Loucy (cell line): ENCODE measurements around the gene KRT1.

Experiments
- H2AFZ ChIP-seq: fragments of 200-600 bp; sonication (generic); 2 replicates; pipeline ENCODE4 v1.6.0; 2016; ENCODE audit warnings: antibody characterized with exemption, mild to moderate bottlenecking, low read length, moderate library complexity
- H3F3A ChIP-seq: fragments of 200-600 bp; 2 replicates; pipeline ENCODE4 v1.6.0; 2016; ENCODE audit warnings: antibody characterized with exemption, low read depth, mild to moderate bottlenecking
- H3K27me3 ChIP-seq: fragments of 200-600 bp; sonication (generic); 2 replicates; pipeline ENCODE4 v1.6.1; 2014; ENCODE audit warnings: low read length, mild to moderate bottlenecking; ENCODE audit not compliant: insufficient read depth, poor library complexity, severe bottlenecking
- H3K36me3 ChIP-seq: fragments of 200-600 bp; sonication (generic); 2 replicates; pipeline ENCODE4 v1.6.1; 2016; ENCODE audit warnings: low read length; ENCODE audit not compliant: insufficient read depth
- H3K4me1 ChIP-seq: fragments of 200-600 bp; sonication (generic); 2 replicates; pipeline ENCODE4 v1.5.1; 2014; ENCODE audit warnings: low read length, mild to moderate bottlenecking; ENCODE audit not compliant: insufficient read depth, poor library complexity, severe bottlenecking
- H3K4me2 ChIP-seq: fragments of 200-600 bp; sonication (generic); 2 replicates; pipeline ENCODE4 v1.6.0; 2014; ENCODE audit warnings: antibody characterized with exemption, low read length, low read depth, mild to moderate bottlenecking; ENCODE audit not compliant: poor library complexity, severe bottlenecking
- H3K4me3 ChIP-seq: fragments of 200-600 bp; sonication (generic); 2 replicates; pipeline ENCODE4 v1.5.1; 2014; ENCODE audit warnings: low read length, mild to moderate bottlenecking, mixed read lengths; ENCODE audit not compliant: poor library complexity, severe bottlenecking
- H3K79me2 ChIP-seq: fragments of 200-600 bp; sonication (generic); 2 replicates; pipeline ENCODE4 v1.6.1; 2014; ENCODE audit warnings: low read length; ENCODE audit not compliant: insufficient read depth
- H3K9ac ChIP-seq: fragments of 200-600 bp; sonication (generic); 2 replicates; pipeline ENCODE4 v1.6.0; 2014; ENCODE audit warnings: mild to moderate bottlenecking, low read depth, low read length, moderate library complexity; ENCODE audit not compliant: poor library complexity, severe bottlenecking
- H3K9me2 ChIP-seq: fragments of 200-600 bp; sonication (generic); replicated peaks from 2 replicates; pipeline ENCODE4 v1.6.1; 2016; ENCODE audit warnings: low read depth, low read length, mixed read lengths
- H3K9me3 ChIP-seq: fragments of 200-600 bp; sonication (generic); 2 replicates; pipeline ENCODE4 v1.6.1; 2014; ENCODE audit warnings: mild to moderate bottlenecking, antibody characterized with exemption, low read length, low read depth; ENCODE audit not compliant: insufficient read depth
- H4K20me1 ChIP-seq: fragments of 200-600 bp; sonication (generic); 2 replicates; pipeline ENCODE4 v1.6.0; 2014; ENCODE audit warnings: antibody characterized with exemption, low read length, mild to moderate bottlenecking; ENCODE audit not compliant: insufficient read depth, poor library complexity, severe bottlenecking
- CTCF ChIP-seq: fragments of 200-600 bp; sonication (generic); conservative IDR thresholded peaks from 2 replicates; pipeline ENCODE4 v1.5.1; 2014; ENCODE audit warnings: mild to moderate bottlenecking, antibody characterized with exemption, low read length
- EZH2phosphoT487 ChIP-seq: fragments of 200-600 bp; IDR thresholded peaks from 2 replicates; pipeline ENCODE4 v1.6.1; 2018; ENCODE audit warnings: antibody characterized with exemption, mild to moderate bottlenecking, moderate library complexity, borderline replicate concordance

The KRT1 gene

GRCh38 chr12:52698651-52699340, 18.6 kb upstream of the KRT1 start:
- no peaks in the 10 kb centered on the region for H3F3A ChIP-seq
- no peaks in the 10 kb centered on the region for H3K36me3 ChIP-seq
- TF ChIP-seq CTCF: no peak
- TF ChIP-seq EZH2phosphoT487: no peak
- no peaks in the 10 kb centered on the region for H3K27me3 ChIP-seq
- H3K9ac ChIP-seq: no peak overlapping the region
- no peaks in the 10 kb centered on the region for H3K9me2 ChIP-seq
- H3K4me3 ChIP-seq: no peak overlapping the region
- no peaks in the 10 kb centered on the region for H4K20me1 ChIP-seq
- H3K4me2 ChIP-seq: no peak overlapping the region
- no peaks in the 10 kb centered on the region for H3K79me2 ChIP-seq
- H3K4me1 ChIP-seq: peaks cover 8% of the 10 kb centered on the region
- H2AFZ ChIP-seq: no peak overlapping the region
- H3K9me3 ChIP-seq: no peaks in the 10 kb centered on the region

- no peak overlapping the region for H2AFZ ChIP-seq
- no peaks in the 10 kb centered on the region for H3K4me1 ChIP-seq
Observed at GRCh38 chr12:52697058-52697582, 16.9 kb upstream of the KRT1 start.

GRCh38 chr12:52696588-52696987, 16.4 kb upstream of the KRT1 start:
- H4K20me1 ChIP-seq: no peaks in the 10 kb centered on the region
- H3K4me3 ChIP-seq: no peak overlapping the region
- TF ChIP-seq CTCF: no peak
- no peak for TF ChIP-seq EZH2phosphoT487
- no peak overlapping the region for H2AFZ ChIP-seq
- H3K9ac ChIP-seq: no peak overlapping the region
- H3K27me3 ChIP-seq: no peaks in the 10 kb centered on the region
- no peak overlapping the region for H3K4me2 ChIP-seq
- H3K36me3 ChIP-seq: no peaks in the 10 kb centered on the region
- no peaks in the 10 kb centered on the region for H3K9me2 ChIP-seq
- H3F3A ChIP-seq: no peaks in the 10 kb centered on the region
- no peaks in the 10 kb centered on the region for H3K9me3 ChIP-seq
- H3K79me2 ChIP-seq: no peaks in the 10 kb centered on the region
- no peaks in the 10 kb centered on the region for H3K4me1 ChIP-seq

More at GRCh38 chr12:52697058-52697582, 16.9 kb upstream of the KRT1 start:
- H4K20me1 ChIP-seq: no peaks in the 10 kb centered on the region
- H3K4me3 ChIP-seq: no peak overlapping the region
- TF ChIP-seq CTCF (peak; percentile 34; the same call in 1 of the 2 replicates), EZH2phosphoT487 (no peak)
- no peaks in the 10 kb centered on the region for H3K36me3 ChIP-seq
- H3K79me2 ChIP-seq: no peaks in the 10 kb centered on the region
- no peak overlapping the region for H3K4me2 ChIP-seq
- no peaks in the 10 kb centered on the region for H3K9me2 ChIP-seq
- H3K9me3 ChIP-seq: no peaks in the 10 kb centered on the region
- no peaks in the 10 kb centered on the region for H3F3A ChIP-seq
- H3K9ac ChIP-seq: no peak overlapping the region
- H3K27me3 ChIP-seq: no peaks in the 10 kb centered on the region
